Epithelial cell of proximal tubule (primary cell): ENCODE measurements around the gene GPD2. TPM values are rescaled to one million over a fixed set of nuclear protein-coding genes. Genes with fewer than 3 reads are reported as not detected.

Experiments
- DNase-seq: peaks from one replicate; pipeline ENCODE4 v3.0.0-alpha.2; 2011; ENCODE audit warnings: low read depth
- H3K4me3 ChIP-seq: 2 replicates; pipeline ENCODE4 v1.5.1; 2011; ENCODE audit warnings: low read depth, mild to moderate bottlenecking, low read length
- CTCF ChIP-seq: conservative IDR thresholded peaks from 2 replicates; pipeline ENCODE4 v1.5.1; 2012; ENCODE audit warnings: low read depth, mild to moderate bottlenecking, low read length
- total RNA-seq: library from RNA; depleted of rRNA; stranded (reverse); fragments of >200 nt; gene quantifications from 2 replicates; pipeline ENCODE4 v1.2.3, GENCODE V29; 2015

The GPD2 gene
- total RNA-seq, 1 donor from 2014 or later, result 22.4 TPM

GRCh38 chr2:156539086-156539860 lies 103.1 kb downstream of the GPD2 start:
- no peak for DNase-seq
- H3K4me3 ChIP-seq, result no peak overlapping the region
- no peak for TF ChIP-seq CTCF

GRCh38 chr2:156540706-156541105 lies 104.5 kb downstream of the GPD2 start:
- TF ChIP-seq CTCF, result no peak
- H3K4me3 ChIP-seq, result no peak overlapping the region
- DNase-seq, result no peak

GRCh38 chr2:156541229-156541628 lies 105.0 kb downstream of the GPD2 start:
- no peak for DNase-seq
- no peak for TF ChIP-seq CTCF

GRCh38 chr2:156541706-156542105 lies 105.5 kb downstream of the GPD2 start:
- no peak overlapping the region for H3K4me3 ChIP-seq
- TF ChIP-seq CTCF, result no peak
- DNase-seq, result no peak

More at GRCh38 chr2:156541229-156541628, 105.0 kb downstream of the GPD2 start:
- H3K4me3 ChIP-seq, result no peak overlapping the region

GRCh38 chr2:156548413-156548812 lies 112.2 kb downstream of the GPD2 start:
- no peak for DNase-seq
- no peak for TF ChIP-seq CTCF
- no peak overlapping the region for H3K4me3 ChIP-seq

- no peak for DNase-seq
- H3K4me3 ChIP-seq, result no peak overlapping the region
- TF ChIP-seq CTCF, result no peak
Observed at GRCh38 chr2:156553714-156554442, 117.7 kb downstream of the GPD2 start.
